ENCODE measurements around the gene GTF2E1.

Gene GTF2E1

GRCh38 chr3:120802916-120803315 lies 60.4 kb downstream of the GTF2E1 start:
- DNase-seq: no peak

- DNase-seq: no peak
Observed at GRCh38 chr3:120816728-120817127, 74.2 kb downstream of the GTF2E1 start.

- no peak for DNase-seq
Observed at GRCh38 chr3:120820748-120821147, 78.2 kb downstream of the GTF2E1 start.

- no peak for DNase-seq
Observed at GRCh38 chr3:120821426-120821825, 78.9 kb downstream of the GTF2E1 start.

- no peak for DNase-seq
Observed at GRCh38 chr3:120823156-120823555, 80.6 kb downstream of the GTF2E1 start.

GRCh38 chr3:120824613-120825012 lies 82.1 kb downstream of the GTF2E1 start:
- no peak for DNase-seq

GRCh38 chr3:120828796-120829195 lies 86.3 kb downstream of the GTF2E1 start:
- DNase-seq: no peak

GRCh38 chr3:120831066-120831465 lies 88.5 kb downstream of the GTF2E1 start:
- DNase-seq: no peak

Measured in NCI-H1092 treated with DMSO at 0.1 percent for 48 hours (cell line).